HCT116 (cell line): ENCODE measurements around the gene ST3GAL2. TPM values are rescaled to one million over a fixed set of nuclear protein-coding genes. Genes with fewer than 3 reads are reported as not detected.

Experiments
- ATAC-seq: fragments of 200-7000 bp; cut with Tn5 transposase; 2 replicates; pipeline ENCODE4 v1.9.1; 2020; ENCODE audit warnings: mild to moderate bottlenecking, moderate library complexity
- BruUV-seq: library from RNA; stranded (reverse); fragments of 400-500 nt; replicated peaks from 2 replicates; lab custom pipeline; 2021; lab: Mats Ljungman, UMichigan
- CTCF ChIA-PET: fragments of 300-600 bp; sonication (Branson Sonifier 250); formaldehyde crosslinking; loops from one replicate; lab custom pipeline; 2021; ENCODE audit warnings: antibody characterized with exemption; lab: Charles Lee
- POLR2A ChIA-PET: fragments of 300-600, 350-600 bp; sonication (Branson Sonifier 250); formaldehyde crosslinking; loops from one replicate; lab custom pipeline; 2021; ENCODE audit warnings: antibody characterized with exemption; lab: Charles Lee
- RAD21 ChIA-PET, 2 experiments: fragments of 300-600 bp; sonication (Branson Sonifier 250); formaldehyde crosslinking; loops; one replicate each; lab custom pipeline; 2023; ENCODE audit warnings: low total read pairs in 2 of 2; ENCODE audit not compliant: uncharacterized antibody in 2 of 2, unreplicated experiment in 2 of 2, low non-redundant PET in 1 of 2; lab: Charles Lee
- DNase-seq: peaks from one replicate; pipeline ENCODE4 v3.0.0-alpha.2; 2010; ENCODE audit warnings: low read depth, low spot score
- H2AFZ ChIP-seq: fragments of 200-600 bp; shearing (Covaris generic), sonication (generic); 2 replicates; pipeline ENCODE4 v1.6.1; 2017; ENCODE audit warnings: low read depth, mixed run types, mixed read lengths, antibody characterized with exemption, low read length; ENCODE audit not compliant: poor library complexity, severe bottlenecking
- H3K27ac ChIP-seq: 2 replicates; pipeline ENCODE4 v1.5.1; 2012; ENCODE audit warnings: low read depth, low read length
- H3K27me3 ChIP-seq: fragments of 200-600 bp; sonication (generic); 2 replicates; pipeline ENCODE4 v1.6.1; 2016; ENCODE audit warnings: mixed run types, low read length, mixed read lengths; ENCODE audit not compliant: insufficient read depth
- H3K36me3 ChIP-seq, 2 experiments: fragments of 200-500 bp in 1 of 2; fragments of 200-600 bp in 1 of 2; sonication (Bioruptor generic) in 1 of 2; sonication (generic) in 1 of 2; 2 replicates each; pipeline versions ENCODE4 v1.5.1 to v1.6.1; 2014 to 2016; ENCODE audit warnings: low read length in 2 of 2, inconsistent platforms in 1 of 2, mixed read lengths in 1 of 2, mixed run types in 1 of 2; ENCODE audit not compliant: insufficient read depth in 2 of 2, control insufficient read depth in 1 of 2
- H3K4me1 ChIP-seq, 2 experiments: fragments of 200-600 bp in 1 of 2; sonication (generic) in 1 of 2; 2 replicates each; pipeline versions ENCODE4 v1.5.1 to v1.6.1; 2012 to 2017; ENCODE audit warnings: low read length in 2 of 2, inconsistent platforms in 1 of 2, mild to moderate bottlenecking in 1 of 2, mixed read lengths in 1 of 2, mixed run types in 1 of 2, moderate library complexity in 1 of 2; ENCODE audit not compliant: insufficient read depth in 2 of 2, control insufficient read depth in 1 of 2
- H3K4me2 ChIP-seq: fragments of 200-600 bp; sonication (generic); 2 replicates; pipeline ENCODE4 v1.6.1; 2017; ENCODE audit warnings: mixed run types, low read length, mixed read lengths
- H3K4me3 ChIP-seq, 2 experiments: fragments of 200-600 bp in 1 of 2; sonication (generic) in 1 of 2; replicated peaks in 1 of 2; 2 replicates each; pipeline ENCODE4 v1.5.1; 2011 to 2016; ENCODE audit warnings: low read length in 2 of 2, control low read depth in 1 of 2, low read depth in 1 of 2, mild to moderate bottlenecking in 1 of 2, mixed read lengths in 1 of 2, mixed run types in 1 of 2
- H3K79me2 ChIP-seq: fragments of 200-600 bp; sonication (generic); 2 replicates; pipeline ENCODE4 v1.6.1; 2017; ENCODE audit warnings: mild to moderate bottlenecking, mixed run types, low read length, moderate library complexity, mixed read lengths; ENCODE audit not compliant: insufficient read depth
- H3K9ac ChIP-seq: fragments of 200-600 bp; sonication (generic); 2 replicates; pipeline ENCODE4 v1.6.1; 2016; ENCODE audit warnings: low read length, mixed read lengths
- H3K9me2 ChIP-seq: fragments of 200-600 bp; sonication (generic), shearing (Covaris generic); 2 replicates; pipeline ENCODE4 v1.6.1; 2017; ENCODE audit warnings: mixed run types, mild to moderate bottlenecking, moderate library complexity; ENCODE audit not compliant: insufficient read depth
- H3K9me3 ChIP-seq, 2 experiments: fragments of 200-500 bp in 1 of 2; fragments of 200-600 bp in 1 of 2; sonication (Bioruptor generic) in 1 of 2; sonication (generic) in 1 of 2; 2 replicates each; pipeline ENCODE4 v1.6.1; 2014 to 2017; ENCODE audit warnings: low read length in 2 of 2, mixed read lengths in 2 of 2, inconsistent platforms in 1 of 2, low read depth in 1 of 2, mild to moderate bottlenecking in 1 of 2, mixed run types in 1 of 2, moderate library complexity in 1 of 2; ENCODE audit not compliant: control insufficient read depth in 1 of 2, insufficient read depth in 1 of 2
- H4K20me1 ChIP-seq: fragments of 200-600 bp; sonication (generic), shearing (Covaris generic); 2 replicates; pipeline ENCODE4 v1.6.1; 2017; ENCODE audit warnings: mixed run types, mild to moderate bottlenecking, moderate library complexity; ENCODE audit not compliant: insufficient read depth
- ATF3 ChIP-seq: IDR thresholded peaks from 2 replicates; pipeline ENCODE4 v1.6.1; 2012
- CEBPB ChIP-seq: IDR thresholded peaks from 2 replicates; pipeline ENCODE4 v1.6.1; 2012; ENCODE audit warnings: low read depth
- CTCF ChIP-seq, 3 experiments: fragments of 200-600 bp in 1 of 3; sonication (generic) in 1 of 3; IDR thresholded peaks in 2 of 3; conservative IDR thresholded peaks in 1 of 3; 2 replicates each; pipeline ENCODE4 v1.5.1; 2012 to 2017; ENCODE audit warnings: low read depth in 2 of 3, low read length in 2 of 3, antibody characterized with exemption in 1 of 3, borderline replicate concordance in 1 of 3, control low read depth in 1 of 3, mild to moderate bottlenecking in 1 of 3, mixed read lengths in 1 of 3, mixed run types in 1 of 3, moderate library complexity in 1 of 3; ENCODE audit not compliant: insufficient read depth in 1 of 3
- EGR1 ChIP-seq: IDR thresholded peaks from 2 replicates; pipeline ENCODE4 v1.6.1; 2012; ENCODE audit warnings: low read depth
- ELF1 ChIP-seq: IDR thresholded peaks from 2 replicates; pipeline ENCODE4 v1.6.1; 2012; ENCODE audit warnings: low read depth, borderline replicate concordance
- EZH2 ChIP-seq: fragments of 200-600 bp; sonication (generic); IDR thresholded peaks from 2 replicates; pipeline ENCODE4 v1.6.1; 2017; ENCODE audit warnings: antibody characterized with exemption, mixed run types
- FOSL1 ChIP-seq: IDR thresholded peaks from 2 replicates; pipeline ENCODE4 v1.6.1; 2012; ENCODE audit warnings: low read depth
- JUND ChIP-seq: IDR thresholded peaks from 2 replicates; pipeline ENCODE4 v1.6.1; 2012
- POLR2AphosphoS5 ChIP-seq: IDR thresholded peaks from 2 replicates; pipeline ENCODE4 v1.6.1; 2011; ENCODE audit warnings: mild to moderate bottlenecking, low read depth, low read length, moderate library complexity
- RAD21 ChIP-seq: IDR thresholded peaks from 2 replicates; pipeline ENCODE4 v1.6.1; 2012; ENCODE audit warnings: low read depth, mild to moderate bottlenecking
- REST ChIP-seq: IDR thresholded peaks from 2 replicates; pipeline ENCODE4 v1.6.1; 2012; ENCODE audit warnings: low read depth
- SIN3A ChIP-seq: IDR thresholded peaks from 2 replicates; pipeline ENCODE4 v1.6.1; 2012; ENCODE audit warnings: low read depth
- SP1 ChIP-seq: IDR thresholded peaks from 2 replicates; pipeline ENCODE4 v1.6.1; 2012; ENCODE audit warnings: low read depth
- SRF ChIP-seq: IDR thresholded peaks from 2 replicates; pipeline ENCODE4 v1.6.1; 2012; ENCODE audit warnings: low read depth
- TCF7L2 ChIP-seq: IDR thresholded peaks from 2 replicates; pipeline ENCODE4 v1.7.0; 2011; ENCODE audit warnings: borderline replicate concordance, inconsistent platforms; ENCODE audit not compliant: insufficient read depth, insufficient read length; ENCODE audit errors: extremely low read depth
- YY1 ChIP-seq: IDR thresholded peaks from 2 replicates; pipeline ENCODE4 v1.6.1; 2011; ENCODE audit warnings: low read length, low read depth, moderate library complexity, mild to moderate bottlenecking; ENCODE audit not compliant: insufficient replicate concordance; ENCODE audit errors: extremely low read depth
- ZBTB33 ChIP-seq: IDR thresholded peaks from 2 replicates; pipeline ENCODE4 v1.6.1; 2011; ENCODE audit warnings: mild to moderate bottlenecking, low read length, moderate library complexity; ENCODE audit not compliant: insufficient replicate concordance; ENCODE audit errors: extremely low read depth
- ZFX ChIP-seq: fragments of 450-650 bp; IDR thresholded peaks from 2 replicates; pipeline ENCODE4 v1.6.1; 2017
- intact Hi-C: fragments of 100-400 bp; cut with micrococcal nuclease; formaldehyde crosslinking; loops from 2 replicates; pipeline ENCODE4 v1.10.0; 2022
- total RNA-seq: library from RNA; stranded (reverse); gene quantifications from one replicate; pipeline ENCODE4 v1.2.1, GENCODE V29; 2021; ENCODE audit not compliant: unreplicated experiment

The ST3GAL2 gene
- total RNA-seq, 1 experiment from 2014 or later = 9.5 TPM

GRCh38 chr16:70398177-70398743 is 40.6 kb downstream of the ST3GAL2 start:
- H3K4me1 ChIP-seq = peaks cover 0 to 7% of the 10 kb centered on the region in 2 experiments; a peak in 3 of 4 replicates
- no peak for TF ChIP-seq SRF
- no peak for TF ChIP-seq EGR1
- TF ChIP-seq FOSL1 = no peak
- no peak for TF ChIP-seq ATF3
- TF ChIP-seq SIN3A = no peak
- TF ChIP-seq CEBPB = no peak
- TF ChIP-seq SP1 = no peak
- no peak for TF ChIP-seq ZFX
- no peak for TF ChIP-seq POLR2AphosphoS5
- no peak for TF ChIP-seq TCF7L2
- no peak for TF ChIP-seq EZH2
- TF ChIP-seq REST = no peak
- TF ChIP-seq RAD21 = no peak
- no peak for TF ChIP-seq JUND
- no peak for TF ChIP-seq ELF1
- TF ChIP-seq ZBTB33 = no peak
- no peak for TF ChIP-seq YY1
- no peak for TF ChIP-seq CTCF (IDR thresholded peaks at IDR 0.05 in 2 of 3, conservative IDR thresholded peaks at IDR 0.05 in 1 of 3; ENCODE audit: borderline replicate concordance in 1 of 3, insufficient read depth in 1 of 3, low read depth in 2 of 3, low read length in 2 of 3)
- TF ChIP-seq, all 23 proteins: peak for 0
- no peak for DNase-seq
- TSS peak; percentile 71 for BruUV-seq
- no peaks in the 10 kb centered on the region for H4K20me1 ChIP-seq
- H3K27ac ChIP-seq = no peak overlapping the region
- H3K9ac ChIP-seq = no peak overlapping the region
- ATAC-seq = no peak
- no peaks in the 10 kb centered on the region for H3K9me2 ChIP-seq
- no peak overlapping the region for H3K4me2 ChIP-seq
- ChIA-PET POLR2A (no interaction called here), CTCF (no interaction called here), RAD21 (no interaction called here)
- H3K4me3 ChIP-seq = no peak overlapping the region
- no peaks in the 10 kb centered on the region for H3K27me3 ChIP-seq
- H3K36me3 ChIP-seq = no peaks in the 10 kb centered on the region
- H3K79me2 ChIP-seq = no peaks in the 10 kb centered on the region
- no peaks in the 10 kb centered on the region for H3K9me3 ChIP-seq
- H2AFZ ChIP-seq = no peak overlapping the region
- intact Hi-C loops = no loop called here
